GM12878 (cell line): ENCODE results near the gene TBC1D10B. TPM values are rescaled to one million over a fixed set of nuclear protein-coding genes. Genes with fewer than 3 reads are reported as not detected.

Experiments
- CBFB ChIP-seq: IDR thresholded peaks from 2 replicates; pipeline ENCODE4 v1.6.1; 2016; ENCODE audit warnings: antibody characterized with exemption, low read depth
- CREB1 ChIP-seq: IDR thresholded peaks from 2 replicates; pipeline ENCODE4 v1.6.1; 2012; ENCODE audit warnings: low read depth, mild to moderate bottlenecking, inconsistent platforms
- CREM ChIP-seq: IDR thresholded peaks from 2 replicates; pipeline ENCODE4 v1.6.1; 2014; ENCODE audit warnings: antibody characterized with exemption, low read depth
- EP300 ChIP-seq, 2 experiments: fragments of 150-350 bp in 1 of 2; IDR thresholded peaks; 2 replicates each; pipeline ENCODE4 v1.6.1; 2011 to 2012; ENCODE audit warnings: low read depth in 2 of 2, low read length in 2 of 2, borderline replicate concordance in 1 of 2, improper control_type of control experiment in 1 of 2, inconsistent platforms in 1 of 2; ENCODE audit not compliant: control insufficient read depth in 1 of 2
- ESRRA ChIP-seq: IDR thresholded peaks from 2 replicates; pipeline ENCODE4 v1.6.1; 2012; ENCODE audit warnings: mild to moderate bottlenecking, low read length, improper control_type of control experiment
- MYB ChIP-seq: fragments of 150-350 bp; IDR thresholded peaks from 2 replicates; pipeline ENCODE4 v1.6.1; 2014; ENCODE audit warnings: mild to moderate bottlenecking, low read depth, low read length, borderline replicate concordance
- PML ChIP-seq: IDR thresholded peaks from 2 replicates; pipeline ENCODE4 v1.6.1; 2012; ENCODE audit warnings: low read length, inconsistent platforms
- SIN3A ChIP-seq: IDR thresholded peaks from 2 replicates; pipeline ENCODE4 v1.6.1; 2012; ENCODE audit warnings: low read depth, low read length, improper control_type of control experiment
- SP1 ChIP-seq: IDR thresholded peaks from one replicate; pipeline ENCODE4 v1.6.1; 2011; ENCODE audit warnings: low read depth, low read length
- SUZ12 ChIP-seq: fragments of 200-600 bp; sonication (generic); IDR thresholded peaks from one replicate; pipeline ENCODE4 v1.6.1; 2018; ENCODE audit warnings: antibody characterized with exemption, mild to moderate bottlenecking; ENCODE audit not compliant: unreplicated experiment
- TCF3 ChIP-seq: IDR thresholded peaks from 2 replicates; pipeline ENCODE4 v1.6.1; 2012; ENCODE audit warnings: low read depth, mild to moderate bottlenecking, low read length, borderline replicate concordance; ENCODE audit not compliant: insufficient read depth
- ZBED1 ChIP-seq: IDR thresholded peaks from 2 replicates; pipeline ENCODE4 v1.6.1; 2016; ENCODE audit warnings: borderline replicate concordance
- polyA plus RNA-seq, 11 experiments: library from polyadenylated mRNA; depleted of rRNA in 4 of 11; unstranded in 6 of 11; stranded (reverse) in 5 of 11; fragments of >200 nt; fragmentation: Nextera tagmentation in 4 of 11; fragmentation: Illumina TruSeq in 1 of 11; extraction: Ambion mirVana in 4 of 11; extraction: Trizol in 1 of 11; gene quantifications; 1 replicate in 1 of 11; 2 replicates in 10 of 11; pipeline versions ENCODE4 v1.2.1 to v1.2.3, GENCODE V29; 2011 to 2016; ENCODE audit warnings: inconsistent platforms in 2 of 11, missing spikeins in 2 of 11, low read depth in 1 of 11
- total RNA-seq, 4 experiments: library from RNA; depleted of rRNA in 3 of 4; stranded (reverse); fragments of >200 nt in 3 of 4; fragmentation: Illumina TruSeq in 1 of 4; extraction: Trizol in 1 of 4; gene quantifications; 2 replicates each; pipeline versions ENCODE4 v1.2.1 to v1.2.3, GENCODE V29; 2013 to 2021
- TF ChIP-seq, protein P1 (sequence below), 3 experiments: IDR thresholded peaks in 2 of 3; conservative IDR thresholded peaks in 1 of 3; 2 replicates each; pipeline ENCODE4 v1.5.1; 2011; ENCODE audit warnings: low read depth in 3 of 3, low read length in 3 of 3, mild to moderate bottlenecking in 3 of 3, control low read depth in 2 of 3, moderate library complexity in 2 of 3, inconsistent platforms in 1 of 3, mixed read lengths in 1 of 3; ENCODE audit not compliant: control insufficient read depth in 2 of 3, insufficient read depth in 1 of 3; ENCODE audit errors: extremely low read depth in 1 of 3
- TF ChIP-seq, protein P2 (sequence below): fragments of 450-650 bp; IDR thresholded peaks from 2 replicates; pipeline ENCODE4 v1.6.1; 2016; ENCODE audit warnings: mild to moderate bottlenecking, moderate library complexity, borderline replicate concordance
- TF ChIP-seq, protein P3 (sequence below): fragments of 450-650 bp; IDR thresholded peaks from 2 replicates; pipeline ENCODE4 v1.6.1; 2017; ENCODE audit warnings: mild to moderate bottlenecking, moderate library complexity
- TF ChIP-seq, protein P4 (sequence below): fragments of 450-650 bp; IDR thresholded peaks from 2 replicates; pipeline ENCODE4 v1.6.1; 2018; ENCODE audit warnings: borderline replicate concordance, mild to moderate bottlenecking; ENCODE audit not compliant: partially characterized antibody

TBC1D10B gene
- total and polyA plus RNA-seq, 10 of the 15 experiments (the other 5 are each of a cell fraction or from before 2014, with no cell fraction given): 2.2 to 51.2 (median 11.6) TPM

GRCh38 chr16:30350134-30350871 is 20.0 kb downstream of the TBC1D10B start (continued):
- TF ChIP-seq, protein P1, sequence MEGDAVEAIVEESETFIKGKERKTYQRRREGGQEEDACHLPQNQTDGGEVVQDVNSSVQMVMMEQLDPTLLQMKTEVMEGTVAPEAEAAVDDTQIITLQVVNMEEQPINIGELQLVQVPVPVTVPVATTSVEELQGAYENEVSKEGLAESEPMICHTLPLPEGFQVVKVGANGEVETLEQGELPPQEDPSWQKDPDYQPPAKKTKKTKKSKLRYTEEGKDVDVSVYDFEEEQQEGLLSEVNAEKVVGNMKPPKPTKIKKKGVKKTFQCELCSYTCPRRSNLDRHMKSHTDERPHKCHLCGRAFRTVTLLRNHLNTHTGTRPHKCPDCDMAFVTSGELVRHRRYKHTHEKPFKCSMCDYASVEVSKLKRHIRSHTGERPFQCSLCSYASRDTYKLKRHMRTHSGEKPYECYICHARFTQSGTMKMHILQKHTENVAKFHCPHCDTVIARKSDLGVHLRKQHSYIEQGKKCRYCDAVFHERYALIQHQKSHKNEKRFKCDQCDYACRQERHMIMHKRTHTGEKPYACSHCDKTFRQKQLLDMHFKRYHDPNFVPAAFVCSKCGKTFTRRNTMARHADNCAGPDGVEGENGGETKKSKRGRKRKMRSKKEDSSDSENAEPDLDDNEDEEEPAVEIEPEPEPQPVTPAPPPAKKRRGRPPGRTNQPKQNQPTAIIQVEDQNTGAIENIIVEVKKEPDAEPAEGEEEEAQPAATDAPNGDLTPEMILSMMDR (IDR thresholded peaks at IDR 0.05 in 2 of 3, conservative IDR thresholded peaks at IDR 0.05 in 1 of 3; ENCODE audit: control insufficient read depth in 2 of 3, extremely low read depth in 1 of 3, insufficient read depth in 1 of 3, low read depth in 3 of 3, low read length in 3 of 3): no peak
- TF ChIP-seq, protein P2, sequence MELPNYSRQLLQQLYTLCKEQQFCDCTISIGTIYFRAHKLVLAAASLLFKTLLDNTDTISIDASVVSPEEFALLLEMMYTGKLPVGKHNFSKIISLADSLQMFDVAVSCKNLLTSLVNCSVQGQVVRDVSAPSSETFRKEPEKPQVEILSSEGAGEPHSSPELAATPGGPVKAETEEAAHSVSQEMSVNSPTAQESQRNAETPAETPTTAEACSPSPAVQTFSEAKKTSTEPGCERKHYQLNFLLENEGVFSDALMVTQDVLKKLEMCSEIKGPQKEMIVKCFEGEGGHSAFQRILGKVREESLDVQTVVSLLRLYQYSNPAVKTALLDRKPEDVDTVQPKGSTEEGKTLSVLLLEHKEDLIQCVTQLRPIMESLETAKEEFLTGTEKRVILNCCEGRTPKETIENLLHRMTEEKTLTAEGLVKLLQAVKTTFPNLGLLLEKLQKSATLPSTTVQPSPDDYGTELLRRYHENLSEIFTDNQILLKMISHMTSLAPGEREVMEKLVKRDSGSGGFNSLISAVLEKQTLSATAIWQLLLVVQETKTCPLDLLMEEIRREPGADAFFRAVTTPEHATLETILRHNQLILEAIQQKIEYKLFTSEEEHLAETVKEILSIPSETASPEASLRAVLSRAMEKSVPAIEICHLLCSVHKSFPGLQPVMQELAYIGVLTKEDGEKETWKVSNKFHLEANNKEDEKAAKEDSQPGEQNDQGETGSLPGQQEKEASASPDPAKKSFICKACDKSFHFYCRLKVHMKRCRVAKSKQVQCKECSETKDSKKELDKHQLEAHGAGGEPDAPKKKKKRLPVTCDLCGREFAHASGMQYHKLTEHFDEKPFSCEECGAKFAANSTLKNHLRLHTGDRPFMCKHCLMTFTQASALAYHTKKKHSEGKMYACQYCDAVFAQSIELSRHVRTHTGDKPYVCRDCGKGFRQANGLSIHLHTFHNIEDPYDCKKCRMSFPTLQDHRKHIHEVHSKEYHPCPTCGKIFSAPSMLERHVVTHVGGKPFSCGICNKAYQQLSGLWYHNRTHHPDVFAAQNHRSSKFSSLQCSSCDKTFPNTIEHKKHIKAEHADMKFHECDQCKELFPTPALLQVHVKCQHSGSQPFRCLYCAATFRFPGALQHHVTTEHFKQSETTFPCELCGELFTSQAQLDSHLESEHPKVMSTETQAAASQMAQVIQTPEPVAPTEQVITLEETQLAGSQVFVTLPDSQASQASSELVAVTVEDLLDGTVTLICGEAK: no peak
- TF ChIP-seq ESRRA (no peak; the same call in 1 of the 2 replicates), EP300 (IDR thresholded peaks at IDR 0.05; ENCODE audit: borderline replicate concordance in 1 of 2, control insufficient read depth in 1 of 2, low read depth in 2 of 2, low read length in 2 of 2) (peak; percentile 80 to 96), CREB1 (peak; percentile 67), PML (peak; percentile 78), ZBED1 (peak; percentile 87), SUZ12 (no peak), MYB (no peak; the same call in 1 of the 2 replicates), SIN3A (0 out of 2 replicates have a peak, but pooled peaks have one; percentile 53), CREM (peak; percentile 66), CBFB (peak; percentile 96), TCF3 (0 out of 2 replicates have a peak, but pooled peaks have one; percentile 29), SP1 (peak; percentile 30)
- TF ChIP-seq, protein P3, sequence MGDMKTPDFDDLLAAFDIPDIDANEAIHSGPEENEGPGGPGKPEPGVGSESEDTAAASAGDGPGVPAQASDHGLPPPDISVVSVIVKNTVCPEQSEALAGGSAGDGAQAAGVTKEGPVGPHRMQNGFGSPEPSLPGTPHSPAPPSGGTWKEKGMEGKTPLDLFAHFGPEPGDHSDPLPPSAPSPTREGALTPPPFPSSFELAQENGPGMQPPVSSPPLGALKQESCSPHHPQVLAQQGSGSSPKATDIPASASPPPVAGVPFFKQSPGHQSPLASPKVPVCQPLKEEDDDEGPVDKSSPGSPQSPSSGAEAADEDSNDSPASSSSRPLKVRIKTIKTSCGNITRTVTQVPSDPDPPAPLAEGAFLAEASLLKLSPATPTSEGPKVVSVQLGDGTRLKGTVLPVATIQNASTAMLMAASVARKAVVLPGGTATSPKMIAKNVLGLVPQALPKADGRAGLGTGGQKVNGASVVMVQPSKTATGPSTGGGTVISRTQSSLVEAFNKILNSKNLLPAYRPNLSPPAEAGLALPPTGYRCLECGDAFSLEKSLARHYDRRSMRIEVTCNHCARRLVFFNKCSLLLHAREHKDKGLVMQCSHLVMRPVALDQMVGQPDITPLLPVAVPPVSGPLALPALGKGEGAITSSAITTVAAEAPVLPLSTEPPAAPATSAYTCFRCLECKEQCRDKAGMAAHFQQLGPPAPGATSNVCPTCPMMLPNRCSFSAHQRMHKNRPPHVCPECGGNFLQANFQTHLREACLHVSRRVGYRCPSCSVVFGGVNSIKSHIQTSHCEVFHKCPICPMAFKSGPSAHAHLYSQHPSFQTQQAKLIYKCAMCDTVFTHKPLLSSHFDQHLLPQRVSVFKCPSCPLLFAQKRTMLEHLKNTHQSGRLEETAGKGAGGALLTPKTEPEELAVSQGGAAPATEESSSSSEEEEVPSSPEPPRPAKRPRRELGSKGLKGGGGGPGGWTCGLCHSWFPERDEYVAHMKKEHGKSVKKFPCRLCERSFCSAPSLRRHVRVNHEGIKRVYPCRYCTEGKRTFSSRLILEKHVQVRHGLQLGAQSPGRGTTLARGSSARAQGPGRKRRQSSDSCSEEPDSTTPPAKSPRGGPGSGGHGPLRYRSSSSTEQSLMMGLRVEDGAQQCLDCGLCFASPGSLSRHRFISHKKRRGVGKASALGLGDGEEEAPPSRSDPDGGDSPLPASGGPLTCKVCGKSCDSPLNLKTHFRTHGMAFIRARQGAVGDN: peak; percentile 39; the same call in 1 of the 2 replicates
- TF ChIP-seq, protein P4, sequence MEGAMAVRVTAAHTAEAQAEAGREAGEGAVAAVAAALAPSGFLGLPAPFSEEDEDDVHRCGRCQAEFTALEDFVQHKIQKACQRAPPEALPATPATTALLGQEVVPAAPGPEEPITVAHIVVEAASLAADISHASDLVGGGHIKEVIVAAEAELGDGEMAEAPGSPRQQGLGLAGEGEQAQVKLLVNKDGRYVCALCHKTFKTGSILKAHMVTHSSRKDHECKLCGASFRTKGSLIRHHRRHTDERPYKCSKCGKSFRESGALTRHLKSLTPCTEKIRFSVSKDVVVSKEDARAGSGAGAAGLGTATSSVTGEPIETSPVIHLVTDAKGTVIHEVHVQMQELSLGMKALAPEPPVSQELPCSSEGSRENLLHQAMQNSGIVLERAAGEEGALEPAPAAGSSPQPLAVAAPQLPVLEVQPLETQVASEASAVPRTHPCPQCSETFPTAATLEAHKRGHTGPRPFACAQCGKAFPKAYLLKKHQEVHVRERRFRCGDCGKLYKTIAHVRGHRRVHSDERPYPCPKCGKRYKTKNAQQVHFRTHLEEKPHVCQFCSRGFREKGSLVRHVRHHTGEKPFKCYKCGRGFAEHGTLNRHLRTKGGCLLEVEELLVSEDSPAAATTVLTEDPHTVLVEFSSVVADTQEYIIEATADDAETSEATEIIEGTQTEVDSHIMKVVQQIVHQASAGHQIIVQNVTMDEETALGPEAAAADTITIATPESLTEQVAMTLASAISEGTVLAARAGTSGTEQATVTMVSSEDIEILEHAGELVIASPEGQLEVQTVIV: no peak
